HUES64 (cell line): ENCODE data around the gene ZHX3.

Experiments
- H3K27ac ChIP-seq: 2 replicates; pipeline ENCODE4 v1.7.0; 2013; ENCODE audit warnings: low read depth, low read length, inconsistent platforms
- H3K27me3 ChIP-seq: 2 replicates; pipeline ENCODE4 v1.6.1; 2013; ENCODE audit warnings: mild to moderate bottlenecking, low read length; ENCODE audit not compliant: insufficient read depth
- H3K36me3 ChIP-seq: 2 replicates; pipeline ENCODE4 v1.6.1; 2013; ENCODE audit warnings: mild to moderate bottlenecking, low read length; ENCODE audit not compliant: insufficient read depth
- H3K4me1 ChIP-seq: 2 replicates; pipeline ENCODE4 v1.6.1; 2013; ENCODE audit warnings: mild to moderate bottlenecking, low read length, moderate library complexity; ENCODE audit not compliant: insufficient read depth
- H3K4me3 ChIP-seq: 2 replicates; pipeline ENCODE4 v1.5.1; 2013; ENCODE audit warnings: mild to moderate bottlenecking, low read length, moderate library complexity
- H3K9ac ChIP-seq: 2 replicates; pipeline ENCODE4 v1.6.1; 2013; ENCODE audit warnings: mild to moderate bottlenecking, low read depth, low read length
- H3K9me3 ChIP-seq: 2 replicates; pipeline ENCODE4 v1.6.1; 2013; ENCODE audit warnings: low read depth, low read length; ENCODE audit not compliant: insufficient read depth
- WGBS: fragments of 150-250, 120-280 bp; methylation state at CpG from one replicate; pipeline ENCODE4 v1.1.7; 2013; ENCODE audit warnings: missing lambda C conversion rate; 5-methylcytosine and 5-hydroxymethylcytosine counted together

The ZHX3 gene

DNA sequence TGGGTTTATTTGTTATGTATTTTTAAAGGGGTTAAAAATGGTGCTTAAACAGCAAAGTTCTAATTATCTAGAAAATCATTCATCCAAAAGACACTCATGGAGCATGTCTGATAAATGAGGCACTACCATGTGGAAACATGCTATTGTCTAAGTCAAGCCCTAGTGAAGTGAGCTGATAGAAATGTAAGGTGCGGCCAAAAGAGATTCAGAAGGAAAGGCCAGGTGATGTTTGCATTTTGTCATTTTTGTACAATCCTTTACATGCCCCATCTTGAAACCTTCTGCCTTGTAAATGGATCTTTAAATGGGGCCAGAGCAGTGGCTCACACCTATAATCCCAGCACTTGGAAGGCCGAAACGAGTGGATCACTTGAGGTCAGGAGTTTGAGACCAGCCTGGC, 102.9 kb downstream of the ZHX3 start:
- H3K4me3 ChIP-seq: no peak overlapping the region
- H3K27me3 ChIP-seq: no peaks in the 10 kb centered on the region
- H3K36me3 ChIP-seq: no peaks in the 10 kb centered on the region
- H3K9ac ChIP-seq: no peak overlapping the region
- H3K27ac ChIP-seq: no peak overlapping the region
- 88% methylated on average over 3 of the region's 3 CpGs for WGBS
- H3K9me3 ChIP-seq: no peaks in the 10 kb centered on the region
- no peaks in the 10 kb centered on the region for H3K4me1 ChIP-seq

DNA sequence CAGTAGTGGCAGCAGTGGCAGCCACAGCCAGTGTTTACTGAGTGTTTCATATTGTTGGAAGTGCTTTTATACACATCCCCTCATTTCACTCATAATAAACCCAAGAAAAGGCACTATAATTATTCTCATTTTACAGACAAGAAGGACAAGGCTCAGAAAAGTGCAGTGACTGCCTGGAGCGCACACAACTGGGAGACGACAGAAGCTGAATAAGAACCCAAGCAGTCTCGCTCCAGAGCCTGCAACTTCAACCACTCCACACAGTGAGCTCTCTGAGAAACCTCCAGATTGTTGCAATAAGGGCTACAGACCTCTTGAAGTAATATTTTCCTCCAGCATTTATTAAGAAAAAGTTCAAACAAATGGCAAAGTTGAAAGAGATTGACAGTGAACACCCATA, 103.3 kb downstream of the ZHX3 start:
- WGBS: 97% methylated on average over 3 of the region's 3 CpGs

DNA sequence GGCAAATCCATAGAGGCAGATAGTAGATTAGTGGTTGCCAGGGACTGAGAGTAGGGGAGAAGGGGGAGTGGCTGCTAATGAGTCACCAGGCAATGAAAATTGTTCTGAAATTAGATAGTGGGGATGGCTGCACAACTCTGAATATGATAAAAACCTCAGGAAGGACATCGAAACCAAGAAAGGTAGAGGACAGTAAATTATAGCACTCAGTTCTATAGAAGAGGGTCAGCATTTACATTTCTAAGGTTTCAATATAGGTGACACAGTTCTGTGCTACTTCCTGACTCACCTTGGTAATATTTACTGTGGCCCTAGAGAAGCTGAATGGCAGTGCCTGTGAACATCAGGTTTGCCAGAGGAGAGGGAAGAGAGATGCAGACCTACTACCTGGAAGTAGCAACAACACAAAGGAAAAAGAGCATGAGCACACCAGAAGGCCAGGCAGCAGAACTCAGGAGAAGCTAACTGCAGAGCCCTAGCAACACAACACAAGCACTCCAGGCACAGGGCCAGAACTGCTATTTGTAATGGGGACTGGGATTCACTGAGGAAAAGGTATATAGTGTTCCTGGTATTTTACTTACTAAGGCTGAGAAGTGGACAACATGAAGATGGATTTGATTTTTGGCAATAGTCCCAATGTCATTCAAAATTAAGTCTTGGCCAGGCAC, 104.2 kb downstream of the ZHX3 start:
- 81% methylated on average over 1 of the region's 1 CpG for WGBS
- H3K36me3 ChIP-seq: no peaks in the 10 kb centered on the region
- no peak overlapping the region for H3K27ac ChIP-seq
- H3K27me3 ChIP-seq: no peaks in the 10 kb centered on the region
- no peaks in the 10 kb centered on the region for H3K9me3 ChIP-seq
- H3K4me3 ChIP-seq: no peak overlapping the region
- no peak overlapping the region for H3K9ac ChIP-seq
- H3K4me1 ChIP-seq: no peaks in the 10 kb centered on the region

More for the DNA sequence above, 103.3 kb downstream of the ZHX3 start:
- H3K9me3 ChIP-seq: no peaks in the 10 kb centered on the region
- H3K27ac ChIP-seq: no peak overlapping the region
- H3K4me3 ChIP-seq: no peak overlapping the region
- no peaks in the 10 kb centered on the region for H3K36me3 ChIP-seq
- no peak overlapping the region for H3K9ac ChIP-seq
- no peaks in the 10 kb centered on the region for H3K27me3 ChIP-seq
- H3K4me1 ChIP-seq: no peaks in the 10 kb centered on the region

DNA sequence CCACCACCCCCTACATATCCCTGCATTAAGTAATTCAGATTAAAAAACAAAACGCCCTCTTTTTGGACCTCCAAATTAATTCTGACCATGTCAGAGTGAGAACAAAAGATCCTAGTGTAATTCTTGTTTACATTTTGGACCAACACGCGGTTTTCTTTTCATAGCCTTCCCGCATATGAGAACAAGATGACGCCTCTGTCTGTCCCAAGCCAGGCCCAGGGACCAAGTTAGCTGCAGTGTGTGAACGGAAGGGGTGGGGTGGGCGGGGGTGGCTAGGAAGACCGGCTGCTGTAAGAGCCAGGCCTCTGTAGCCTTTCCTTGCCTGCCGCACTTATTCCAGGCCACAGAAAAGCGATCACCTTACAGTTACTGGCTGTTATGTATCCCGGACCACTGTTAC, 112.2 kb downstream of the ZHX3 start:
- Histone ChIP-seq H3K36me3 (peaks cover 2% of the 10 kb centered on the region; the same call in 1 of the 2 replicates), H3K27me3 (no peaks in the 10 kb centered on the region), H3K9me3 (no peaks in the 10 kb centered on the region), H3K4me3 (no peak overlapping the region), H3K9ac (no peak overlapping the region), H3K4me1 (no peaks in the 10 kb centered on the region), H3K27ac (no peak overlapping the region)
- 92% methylated on average over 11 of the region's 11 CpGs for WGBS

DNA sequence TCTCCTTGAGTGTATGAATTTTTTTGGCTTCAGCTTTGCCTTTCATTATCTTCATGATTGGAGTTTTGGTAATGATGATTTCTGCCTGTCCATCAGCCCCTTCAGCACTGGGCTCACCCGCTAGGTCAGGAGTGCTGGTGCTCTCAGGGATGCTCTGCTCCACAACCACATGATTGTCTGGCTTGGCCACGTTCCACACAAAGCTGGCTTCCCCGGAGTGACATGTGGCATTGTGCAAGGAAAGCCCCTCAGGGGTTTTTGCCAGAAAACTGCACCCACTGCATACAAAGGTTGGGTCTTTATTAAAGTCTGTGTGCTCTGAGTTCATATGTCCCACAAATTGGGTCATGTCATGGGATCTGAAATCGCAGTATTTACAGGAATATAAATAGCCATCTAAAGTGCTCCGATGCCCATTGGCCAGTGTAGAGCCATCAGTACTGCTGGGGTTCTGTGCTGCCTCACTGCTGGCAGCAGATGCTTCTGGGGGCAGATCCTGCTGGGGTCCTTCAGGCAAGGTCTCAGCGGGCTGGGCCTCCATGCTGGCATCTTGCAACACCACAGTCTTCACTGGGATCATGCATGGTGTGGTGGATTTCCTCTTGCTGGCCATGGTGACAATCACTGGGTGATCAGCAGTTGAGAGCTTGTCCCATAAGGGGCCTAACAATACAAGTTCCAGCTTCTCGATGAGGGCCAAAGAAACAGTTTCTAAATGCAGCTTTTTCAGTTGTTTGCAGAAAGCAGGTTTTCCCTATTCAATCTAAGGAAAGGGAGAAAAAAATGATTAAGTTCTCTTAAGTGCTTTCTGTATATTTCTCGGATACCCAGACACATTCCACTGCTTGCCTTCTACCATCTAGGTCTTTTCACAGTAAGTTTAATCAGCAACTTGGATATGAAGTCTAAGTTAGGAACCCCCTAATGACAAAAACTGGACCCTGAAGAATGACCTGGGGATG, 112.9 kb downstream of the ZHX3 start:
- H3K9me3 ChIP-seq: no peaks in the 10 kb centered on the region
- H3K27me3 ChIP-seq: no peaks in the 10 kb centered on the region
- peaks cover 2% of the 10 kb centered on the region; the same call in 1 of the 2 replicates for H3K36me3 ChIP-seq
- H3K4me3 ChIP-seq: no peak overlapping the region
- no peak overlapping the region for H3K27ac ChIP-seq
- WGBS: 90% methylated on average over 8 of the region's 8 CpGs
- no peaks in the 10 kb centered on the region for H3K4me1 ChIP-seq
- H3K9ac ChIP-seq: no peak overlapping the region

DNA sequence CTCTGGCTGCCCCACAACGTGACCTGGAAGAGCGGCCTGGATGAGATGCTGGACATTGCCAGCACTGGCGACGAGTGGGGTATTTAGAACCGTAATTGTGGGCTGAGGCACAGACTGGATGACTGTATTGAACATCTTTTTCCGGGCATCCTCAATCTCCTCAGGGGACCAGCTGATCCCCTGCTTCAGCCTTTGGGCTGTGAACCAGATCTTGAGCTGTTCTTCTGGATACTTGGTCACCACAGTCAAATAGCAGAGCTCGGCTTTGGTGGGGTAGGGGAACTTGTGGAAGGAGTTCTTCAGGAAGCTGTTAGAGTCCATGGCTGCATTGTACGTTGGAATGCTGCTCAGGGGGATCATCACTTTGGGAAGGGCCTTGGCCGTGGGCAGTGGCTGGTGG, 113.9 kb downstream of the ZHX3 start:
- peaks cover 4% of the 10 kb centered on the region; the same call in 1 of the 2 replicates for H3K9me3 ChIP-seq
- no peak overlapping the region for H3K9ac ChIP-seq
- H3K4me3 ChIP-seq: no peak overlapping the region
- 91% methylated on average over 9 of the region's 9 CpGs for WGBS
- no peaks in the 10 kb centered on the region for H3K4me1 ChIP-seq
- peaks cover 2% of the 10 kb centered on the region; the same call in 1 of the 2 replicates for H3K36me3 ChIP-seq
- H3K27me3 ChIP-seq: no peaks in the 10 kb centered on the region
- H3K27ac ChIP-seq: no peak overlapping the region

DNA sequence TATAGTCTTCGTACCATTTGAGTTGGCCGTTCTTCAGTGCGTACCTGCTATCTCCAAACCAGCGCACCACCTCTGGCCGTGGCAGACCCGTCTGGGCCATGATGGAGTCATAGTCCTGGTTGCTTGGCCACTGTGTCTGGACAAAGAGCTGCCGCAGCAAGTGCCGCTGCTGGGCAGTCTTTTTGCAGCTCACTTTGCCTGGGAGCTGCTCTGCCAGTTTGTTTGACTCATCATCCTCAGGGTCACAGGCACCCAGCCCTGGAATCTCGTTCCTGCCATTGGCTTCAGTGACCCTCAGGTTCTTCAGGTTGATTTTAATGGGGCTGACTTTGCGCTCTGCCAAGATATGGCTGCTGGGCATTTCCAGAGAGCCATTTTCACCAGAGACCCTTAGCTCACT, 115.1 kb downstream of the ZHX3 start:
- Histone ChIP-seq H3K4me1 (no peaks in the 10 kb centered on the region), H3K27me3 (no peaks in the 10 kb centered on the region), H3K4me3 (no peak overlapping the region), H3K9me3 (peaks cover 9% of the 10 kb centered on the region; the same call in 1 of the 2 replicates), H3K9ac (no peak overlapping the region), H3K36me3 (peaks cover 2% of the 10 kb centered on the region; the same call in 1 of the 2 replicates), H3K27ac (no peak overlapping the region)
- 96% methylated on average over 10 of the region's 10 CpGs for WGBS

DNA sequence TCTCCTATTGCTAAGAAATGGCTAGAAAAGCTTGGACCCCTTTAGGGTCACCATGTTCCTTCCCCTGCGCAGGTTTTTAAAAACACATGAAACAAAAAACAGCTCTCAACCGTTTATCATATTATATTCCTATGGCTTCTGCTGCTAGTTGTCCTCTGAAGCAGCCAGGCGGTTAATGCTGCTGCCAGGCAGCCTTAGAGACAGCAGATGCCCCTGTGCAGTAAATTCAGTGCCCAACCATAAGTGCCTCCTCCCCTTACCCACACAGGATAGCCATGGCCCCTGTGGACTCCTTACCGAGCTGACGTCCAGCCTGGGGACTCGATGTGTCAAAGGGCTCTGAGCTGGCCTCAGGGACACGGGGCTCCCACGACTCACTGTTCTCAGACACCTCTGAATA, 115.8 kb downstream of the ZHX3 start:
- no peak overlapping the region for H3K9ac ChIP-seq
- H3K4me1 ChIP-seq: no peaks in the 10 kb centered on the region
- no peak overlapping the region for H3K27ac ChIP-seq
- 94% methylated on average over 8 of the region's 8 CpGs for WGBS
- peaks cover 9% of the 10 kb centered on the region; the same call in 1 of the 2 replicates for H3K9me3 ChIP-seq
- H3K36me3 ChIP-seq: peaks cover 2% of the 10 kb centered on the region; the same call in 1 of the 2 replicates
- H3K27me3 ChIP-seq: no peaks in the 10 kb centered on the region
- H3K4me3 ChIP-seq: no peak overlapping the region

DNA sequence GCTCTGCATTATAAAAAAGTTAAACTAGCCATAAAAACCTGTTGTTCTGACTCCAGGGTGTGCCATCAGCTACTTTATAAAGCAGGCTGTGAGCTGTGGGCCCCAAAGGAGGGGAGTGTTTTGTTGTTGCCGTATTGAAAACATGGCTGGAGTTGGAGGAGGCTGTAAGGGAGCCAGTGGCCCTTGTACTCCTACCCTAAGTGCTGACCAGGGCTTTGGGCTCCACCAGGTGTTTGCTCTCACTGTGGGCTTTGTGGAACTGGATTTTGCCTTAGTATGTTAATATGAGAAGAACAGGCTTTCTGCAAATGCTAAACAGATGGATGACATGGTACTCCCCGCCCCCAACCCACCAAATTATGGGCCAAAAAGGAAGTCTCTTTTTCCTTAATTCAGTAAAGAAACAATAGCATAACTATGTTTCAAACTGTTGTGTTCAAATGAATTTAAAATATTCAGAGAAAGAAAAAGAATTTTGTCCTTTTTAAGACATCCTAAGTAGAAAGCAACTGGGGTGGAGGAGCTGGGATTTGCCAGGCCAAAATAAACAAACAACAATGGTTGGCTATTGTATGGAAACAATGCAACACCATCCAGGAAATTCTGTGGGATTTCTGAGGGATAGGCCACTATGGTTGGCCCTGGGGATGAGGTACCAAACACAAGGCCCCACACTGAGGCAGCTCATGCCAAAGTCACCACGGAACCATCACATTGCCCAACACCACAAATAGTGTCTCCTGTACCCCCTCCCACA, 116.9 kb downstream of the ZHX3 start:
- 78% methylated on average over 3 of the region's 3 CpGs for WGBS
- H3K27me3 ChIP-seq: no peaks in the 10 kb centered on the region
- H3K9me3 ChIP-seq: peaks cover 9% of the 10 kb centered on the region; the same call in 1 of the 2 replicates
- no peak overlapping the region for H3K4me3 ChIP-seq
- no peak overlapping the region for H3K9ac ChIP-seq
- H3K36me3 ChIP-seq: peaks cover 2% of the 10 kb centered on the region; the same call in 1 of the 2 replicates
- H3K4me1 ChIP-seq: no peaks in the 10 kb centered on the region
- H3K27ac ChIP-seq: no peak overlapping the region

DNA sequence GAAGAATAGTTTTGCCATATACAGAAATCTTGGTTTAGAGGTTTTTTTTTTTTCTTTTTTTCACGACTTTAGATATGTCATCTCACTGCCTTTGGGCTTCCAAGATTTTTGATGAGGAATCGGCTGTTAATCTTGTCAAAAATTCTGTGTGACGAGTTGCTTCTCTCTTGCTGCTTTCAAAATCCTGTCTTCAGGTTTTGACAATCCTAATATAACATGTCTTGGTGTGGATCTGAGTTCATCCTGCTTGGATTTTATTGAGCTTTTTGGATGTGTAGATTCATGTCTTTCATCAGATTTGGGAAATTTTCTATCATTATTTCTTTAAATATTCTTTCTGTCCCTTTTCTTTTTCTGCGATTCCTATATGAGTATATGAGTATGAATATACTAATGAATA, 119.1 kb downstream of the ZHX3 start:
- WGBS: 99% methylated on average over 3 of the region's 4 CpGs

More for the DNA sequence above, 119.1 kb downstream of the ZHX3 start:
- H3K4me3 ChIP-seq: no peak overlapping the region
- H3K36me3 ChIP-seq: peaks cover 2% of the 10 kb centered on the region; the same call in 1 of the 2 replicates
- H3K9ac ChIP-seq: no peak overlapping the region
- H3K27me3 ChIP-seq: no peaks in the 10 kb centered on the region
- H3K4me1 ChIP-seq: no peaks in the 10 kb centered on the region
- H3K27ac ChIP-seq: no peak overlapping the region
- peaks cover 9% of the 10 kb centered on the region; the same call in 1 of the 2 replicates for H3K9me3 ChIP-seq
